ENCODE data around the gene LIPC. TPM values are rescaled to one million over a fixed set of nuclear protein-coding genes. Genes with fewer than 3 reads are reported as not detected.

Gene LIPC
- total RNA-seq, 1 experiment from 2014 or later = not detected

GRCh38 chr15:58454950-58455401, 23.2 kb downstream of the LIPC start:
- DNase-seq (ENCODE audit: low spot score) = no peak

- peak; percentile 57 for DNase-seq (ENCODE audit: low spot score)
These were observed 25.7 kb downstream of the LIPC start for GRCh38 chr15:58457466-58457965.

- no peak for DNase-seq (ENCODE audit: low spot score)
These were observed 26.3 kb downstream of the LIPC start for GRCh38 chr15:58458076-58458475.

- no peak for DNase-seq (ENCODE audit: low spot score)
These were observed 27.3 kb downstream of the LIPC start for GRCh38 chr15:58459045-58459444.

GRCh38 chr15:58459560-58459959, 27.8 kb downstream of the LIPC start:
- DNase-seq (ENCODE audit: low spot score) = no peak

- DNase-seq (ENCODE audit: low spot score) = no peak
These were observed 28.5 kb downstream of the LIPC start for GRCh38 chr15:58460116-58460790.

- DNase-seq (ENCODE audit: low spot score) = no peak
These were observed 29.1 kb downstream of the LIPC start for GRCh38 chr15:58460872-58461271.

GRCh38 chr15:58462547-58462946, 30.8 kb downstream of the LIPC start:
- peak; percentile 80 for DNase-seq (ENCODE audit: low spot score)

- no peak for DNase-seq (ENCODE audit: low spot score)
These were observed 31.3 kb downstream of the LIPC start for GRCh38 chr15:58462973-58463663.

GRCh38 chr15:58463815-58464650, 32.2 kb downstream of the LIPC start:
- no peak for DNase-seq (ENCODE audit: low spot score)

GRCh38 chr15:58465070-58465469, 33.3 kb downstream of the LIPC start:
- no peak for DNase-seq (ENCODE audit: low spot score)

- no peak for DNase-seq (ENCODE audit: low spot score)
These were observed 34.2 kb downstream of the LIPC start for GRCh38 chr15:58465866-58466517.

GRCh38 chr15:58466566-58466965, 34.8 kb downstream of the LIPC start:
- no peak for DNase-seq (ENCODE audit: low spot score)

- no peak for DNase-seq (ENCODE audit: low spot score)
These were observed 35.4 kb downstream of the LIPC start for GRCh38 chr15:58467121-58467721.

GRCh38 chr15:58467722-58468423, 36.1 kb downstream of the LIPC start:
- no peak for DNase-seq (ENCODE audit: low spot score)

GRCh38 chr15:58469432-58470353, 37.9 kb downstream of the LIPC start:
- peak; percentile 56 for DNase-seq (ENCODE audit: low spot score)

- DNase-seq (ENCODE audit: low spot score) = no peak
These were observed 39.6 kb downstream of the LIPC start for GRCh38 chr15:58471348-58471747.

- no peak for DNase-seq (ENCODE audit: low spot score)
These were observed 40.4 kb downstream of the LIPC start for GRCh38 chr15:58472221-58472620.

- DNase-seq (ENCODE audit: low spot score) = no peak
These were observed 41.2 kb downstream of the LIPC start for GRCh38 chr15:58472821-58473581.
